ENCODE measurements around the gene NBEAL2.

Gene NBEAL2

GRCh38 chr3:46985588-46985987 is 6.1 kb downstream of the NBEAL2 start:
- no peak for DNase-seq
- no peaks in the 10 kb centered on the region for H3K9me3 ChIP-seq (ENCODE audit: control insufficient read depth, low read length)
- H3K36me3 ChIP-seq (ENCODE audit: control insufficient read depth, insufficient read depth, low read length) = peaks cover 4% of the 10 kb centered on the region
- H3K27me3 ChIP-seq (replicated peaks; ENCODE audit: control insufficient read depth, insufficient read depth, low read length, poor library complexity, severe bottlenecking) = no peaks in the 10 kb centered on the region
- H3K27ac ChIP-seq (ENCODE audit: insufficient read depth, low read length, poor library complexity, severe bottlenecking) = peak overlapping the region; percentile 68
- peaks cover 81% of the 10 kb centered on the region for H3K4me1 ChIP-seq (ENCODE audit: control insufficient read depth, insufficient read depth, low read length, poor library complexity, severe bottlenecking)
- H3K4me3 ChIP-seq (ENCODE audit: insufficient read depth, low read depth, low read length, poor library complexity, severe bottlenecking) = no peak overlapping the region

DNA sequence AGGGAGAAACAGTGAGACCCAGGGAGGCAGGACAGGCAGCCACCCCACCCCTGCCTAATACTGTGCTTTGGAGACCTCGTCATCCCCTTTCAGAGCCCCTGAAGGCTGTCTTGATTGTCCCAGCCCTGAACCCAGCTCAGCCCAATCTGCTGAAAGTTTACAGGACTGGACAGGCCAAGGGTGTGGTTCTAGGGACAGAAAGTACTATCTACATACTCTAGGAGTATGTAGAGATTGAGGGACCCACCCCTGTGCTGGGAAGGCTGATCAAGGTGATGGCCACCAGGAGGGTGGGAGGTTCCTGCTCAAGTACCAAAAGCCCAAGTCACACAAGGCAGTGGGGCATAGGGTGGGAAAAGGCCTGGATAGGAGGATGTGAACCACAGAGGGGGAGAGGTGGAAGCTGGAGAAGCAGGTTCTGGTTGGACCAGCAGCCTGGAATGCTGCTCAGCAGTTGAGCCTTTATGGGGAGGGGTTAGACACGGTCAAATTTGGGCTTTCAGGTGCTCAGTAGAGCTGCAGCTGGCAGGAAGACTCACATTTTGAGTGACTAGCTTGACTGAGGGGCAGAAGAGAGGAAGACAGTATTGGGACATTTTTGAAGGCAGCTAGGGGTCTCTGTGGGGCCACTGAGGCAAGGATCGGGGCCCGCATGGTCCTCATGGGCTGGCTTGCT is 6.7 kb downstream of the NBEAL2 start:
- no peak overlapping the region for H3K4me3 ChIP-seq (ENCODE audit: insufficient read depth, low read depth, low read length, poor library complexity, severe bottlenecking)
- no peaks in the 10 kb centered on the region for H3K27me3 ChIP-seq (replicated peaks; ENCODE audit: control insufficient read depth, insufficient read depth, low read length, poor library complexity, severe bottlenecking)
- no peaks in the 10 kb centered on the region for H3K9me3 ChIP-seq (ENCODE audit: control insufficient read depth, low read length)
- peaks cover 10% of the 10 kb centered on the region for H3K36me3 ChIP-seq (ENCODE audit: control insufficient read depth, insufficient read depth, low read length)
- peaks cover 78% of the 10 kb centered on the region for H3K4me1 ChIP-seq (ENCODE audit: control insufficient read depth, insufficient read depth, low read length, poor library complexity, severe bottlenecking)
- H3K27ac ChIP-seq (ENCODE audit: insufficient read depth, low read length, poor library complexity, severe bottlenecking) = peak overlapping the region; percentile 68
- DNase-seq = no peak

- H3K27ac ChIP-seq (ENCODE audit: insufficient read depth, low read length, poor library complexity, severe bottlenecking) = peak overlapping the region; percentile 68
- no peaks in the 10 kb centered on the region for H3K27me3 ChIP-seq (replicated peaks; ENCODE audit: control insufficient read depth, insufficient read depth, low read length, poor library complexity, severe bottlenecking)
- H3K4me1 ChIP-seq (ENCODE audit: control insufficient read depth, insufficient read depth, low read length, poor library complexity, severe bottlenecking) = peaks cover 72% of the 10 kb centered on the region
- H3K4me3 ChIP-seq (ENCODE audit: insufficient read depth, low read depth, low read length, poor library complexity, severe bottlenecking) = peak overlapping the region; percentile 36
- no peaks in the 10 kb centered on the region for H3K9me3 ChIP-seq (ENCODE audit: control insufficient read depth, low read length)
- H3K36me3 ChIP-seq (ENCODE audit: control insufficient read depth, insufficient read depth, low read length) = peaks cover 17% of the 10 kb centered on the region
- DNase-seq = no peak
Observed at GRCh38 chr3:46986782-46987310, 7.4 kb downstream of the NBEAL2 start.

DNA sequence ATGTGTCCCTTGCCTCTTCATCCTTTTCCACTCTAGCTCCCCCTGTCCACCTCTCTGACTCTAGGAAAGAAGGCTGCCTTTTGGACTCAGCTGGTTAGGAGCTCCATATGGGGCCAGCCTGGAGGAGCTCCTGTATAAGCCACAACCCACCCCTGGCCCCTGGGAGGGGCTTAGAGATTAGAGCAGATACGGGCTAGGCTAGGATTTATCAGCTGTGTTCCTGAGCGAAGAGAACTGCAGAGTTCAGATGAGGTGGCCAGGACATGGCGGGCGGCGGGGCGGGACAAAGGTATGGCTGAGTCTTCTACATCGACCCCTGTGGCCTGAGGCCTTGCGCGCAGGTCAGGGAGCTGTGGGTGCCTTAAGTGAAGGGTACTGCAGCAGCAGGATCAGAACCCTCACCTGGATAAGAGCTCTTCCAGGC is 7.9 kb downstream of the NBEAL2 start:
- Histone ChIP-seq H3K4me3 (ENCODE audit: insufficient read depth, low read depth, low read length, poor library complexity, severe bottlenecking) (peak overlapping the region; percentile 36), H3K27me3 (replicated peaks; ENCODE audit: control insufficient read depth, insufficient read depth, low read length, poor library complexity, severe bottlenecking) (no peaks in the 10 kb centered on the region), H3K4me1 (ENCODE audit: control insufficient read depth, insufficient read depth, low read length, poor library complexity, severe bottlenecking) (peaks cover 67% of the 10 kb centered on the region), H3K36me3 (ENCODE audit: control insufficient read depth, insufficient read depth, low read length) (peaks cover 19% of the 10 kb centered on the region), H3K27ac (ENCODE audit: insufficient read depth, low read length, poor library complexity, severe bottlenecking) (peak overlapping the region; percentile 68), H3K9me3 (ENCODE audit: control insufficient read depth, low read length) (no peaks in the 10 kb centered on the region)
- no peak for DNase-seq

GRCh38 chr3:46987743-46988401 is 8.4 kb downstream of the NBEAL2 start:
- H3K4me1 ChIP-seq (ENCODE audit: control insufficient read depth, insufficient read depth, low read length, poor library complexity, severe bottlenecking) = peaks cover 62% of the 10 kb centered on the region

DNA sequence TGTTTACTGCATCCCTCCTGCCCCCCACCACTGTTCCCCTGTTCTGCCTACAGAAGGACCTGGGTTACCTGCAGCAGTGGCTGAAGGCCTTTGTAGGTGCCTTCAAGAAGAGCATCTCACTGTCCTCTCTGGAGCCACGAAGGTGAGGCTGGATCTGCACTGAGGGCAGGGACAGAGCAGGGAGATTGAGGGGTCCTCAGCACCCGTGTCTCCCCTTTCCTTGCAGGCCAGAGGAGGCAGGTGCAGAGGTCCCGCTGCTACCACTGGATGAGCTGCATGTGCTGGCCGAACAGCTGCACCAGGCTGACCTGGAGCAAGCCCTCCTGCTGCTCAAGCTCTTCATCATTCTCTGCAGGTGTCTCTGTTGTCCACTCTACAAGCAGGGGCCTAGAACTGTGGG is 9.2 kb downstream of the NBEAL2 start:
- no peak for DNase-seq
- Histone ChIP-seq H3K9me3 (ENCODE audit: control insufficient read depth, low read length) (no peaks in the 10 kb centered on the region), H3K36me3 (ENCODE audit: control insufficient read depth, insufficient read depth, low read length) (peaks cover 32% of the 10 kb centered on the region), H3K4me3 (ENCODE audit: insufficient read depth, low read depth, low read length, poor library complexity, severe bottlenecking) (no peak overlapping the region), H3K27ac (ENCODE audit: insufficient read depth, low read length, poor library complexity, severe bottlenecking) (no peak overlapping the region), H3K27me3 (replicated peaks; ENCODE audit: control insufficient read depth, insufficient read depth, low read length, poor library complexity, severe bottlenecking) (no peaks in the 10 kb centered on the region), H3K4me1 (ENCODE audit: control insufficient read depth, insufficient read depth, low read length, poor library complexity, severe bottlenecking) (peaks cover 59% of the 10 kb centered on the region)

More at GRCh38 chr3:46987743-46988401, 8.4 kb downstream of the NBEAL2 start:
- peak overlapping the region; percentile 37 for H3K4me3 ChIP-seq (ENCODE audit: insufficient read depth, low read depth, low read length, poor library complexity, severe bottlenecking)
- H3K27me3 ChIP-seq (replicated peaks; ENCODE audit: control insufficient read depth, insufficient read depth, low read length, poor library complexity, severe bottlenecking) = no peaks in the 10 kb centered on the region
- peak; percentile 87 to 90 (median 88) for DNase-seq
- H3K9me3 ChIP-seq (ENCODE audit: control insufficient read depth, low read length) = no peaks in the 10 kb centered on the region
- H3K36me3 ChIP-seq (ENCODE audit: control insufficient read depth, insufficient read depth, low read length) = peaks cover 25% of the 10 kb centered on the region
- peak overlapping the region; percentile 68 for H3K27ac ChIP-seq (ENCODE audit: insufficient read depth, low read length, poor library complexity, severe bottlenecking)

- H3K4me3 ChIP-seq (ENCODE audit: insufficient read depth, low read depth, low read length, poor library complexity, severe bottlenecking) = no peak overlapping the region
- no peak for DNase-seq
- peaks cover 39% of the 10 kb centered on the region for H3K36me3 ChIP-seq (ENCODE audit: control insufficient read depth, insufficient read depth, low read length)
- no peaks in the 10 kb centered on the region for H3K27me3 ChIP-seq (replicated peaks; ENCODE audit: control insufficient read depth, insufficient read depth, low read length, poor library complexity, severe bottlenecking)
- H3K9me3 ChIP-seq (ENCODE audit: control insufficient read depth, low read length) = no peaks in the 10 kb centered on the region
- no peak overlapping the region for H3K27ac ChIP-seq (ENCODE audit: insufficient read depth, low read length, poor library complexity, severe bottlenecking)
- peaks cover 57% of the 10 kb centered on the region for H3K4me1 ChIP-seq (ENCODE audit: control insufficient read depth, insufficient read depth, low read length, poor library complexity, severe bottlenecking)
Observed at GRCh38 chr3:46989146-46989810, 9.8 kb downstream of the NBEAL2 start.

GRCh38 chr3:46990573-46991374 is 11.3 kb downstream of the NBEAL2 start:
- Histone ChIP-seq H3K9me3 (ENCODE audit: control insufficient read depth, low read length) (no peaks in the 10 kb centered on the region), H3K36me3 (ENCODE audit: control insufficient read depth, insufficient read depth, low read length) (peaks cover 53% of the 10 kb centered on the region), H3K4me3 (ENCODE audit: insufficient read depth, low read depth, low read length, poor library complexity, severe bottlenecking) (no peak overlapping the region), H3K4me1 (ENCODE audit: control insufficient read depth, insufficient read depth, low read length, poor library complexity, severe bottlenecking) (peaks cover 43% of the 10 kb centered on the region), H3K27me3 (replicated peaks; ENCODE audit: control insufficient read depth, insufficient read depth, low read length, poor library complexity, severe bottlenecking) (no peaks in the 10 kb centered on the region), H3K27ac (ENCODE audit: insufficient read depth, low read length, poor library complexity, severe bottlenecking) (peak overlapping the region; percentile 8)
- no peak for DNase-seq

GRCh38 chr3:46991406-46992165 is 12.1 kb downstream of the NBEAL2 start:
- H3K27ac ChIP-seq (ENCODE audit: insufficient read depth, low read length, poor library complexity, severe bottlenecking) = no peak overlapping the region
- H3K9me3 ChIP-seq (ENCODE audit: control insufficient read depth, low read length) = no peaks in the 10 kb centered on the region
- no peak for DNase-seq
- H3K36me3 ChIP-seq (ENCODE audit: control insufficient read depth, insufficient read depth, low read length) = peaks cover 58% of the 10 kb centered on the region
- H3K27me3 ChIP-seq (replicated peaks; ENCODE audit: control insufficient read depth, insufficient read depth, low read length, poor library complexity, severe bottlenecking) = no peaks in the 10 kb centered on the region
- H3K4me3 ChIP-seq (ENCODE audit: insufficient read depth, low read depth, low read length, poor library complexity, severe bottlenecking) = no peak overlapping the region
- peaks cover 35% of the 10 kb centered on the region for H3K4me1 ChIP-seq (ENCODE audit: control insufficient read depth, insufficient read depth, low read length, poor library complexity, severe bottlenecking)

Data from effector memory CD4-positive, alpha-beta T cell (primary cell).